Keratinocyte (primary cell): ENCODE measurements around the gene SYT11.

ENCODE experiments used
- EZH2 ChIP-seq: IDR thresholded peaks from one replicate; pipeline ENCODE4 v1.6.1; 2012; ENCODE audit warnings: inconsistent platforms, mild to moderate bottlenecking, low read length, moderate library complexity
- TF ChIP-seq, protein P1 (sequence below), 3 experiments: IDR thresholded peaks in 1 of 3; conservative IDR thresholded peaks in 1 of 3; optimal IDR thresholded peaks in 1 of 3; 2 replicates in 2 of 3; 3 replicates in 1 of 3; pipeline versions ENCODE3 to v1.5.1; 2011; ENCODE audit warnings: low read length in 3 of 3, mild to moderate bottlenecking in 3 of 3, moderate library complexity in 2 of 3, control low read depth in 1 of 3, inconsistent platforms in 1 of 3; ENCODE audit not compliant: insufficient read depth in 2 of 3; ENCODE audit errors: extremely low read depth in 1 of 3

- TF ChIP-seq, protein P1, sequence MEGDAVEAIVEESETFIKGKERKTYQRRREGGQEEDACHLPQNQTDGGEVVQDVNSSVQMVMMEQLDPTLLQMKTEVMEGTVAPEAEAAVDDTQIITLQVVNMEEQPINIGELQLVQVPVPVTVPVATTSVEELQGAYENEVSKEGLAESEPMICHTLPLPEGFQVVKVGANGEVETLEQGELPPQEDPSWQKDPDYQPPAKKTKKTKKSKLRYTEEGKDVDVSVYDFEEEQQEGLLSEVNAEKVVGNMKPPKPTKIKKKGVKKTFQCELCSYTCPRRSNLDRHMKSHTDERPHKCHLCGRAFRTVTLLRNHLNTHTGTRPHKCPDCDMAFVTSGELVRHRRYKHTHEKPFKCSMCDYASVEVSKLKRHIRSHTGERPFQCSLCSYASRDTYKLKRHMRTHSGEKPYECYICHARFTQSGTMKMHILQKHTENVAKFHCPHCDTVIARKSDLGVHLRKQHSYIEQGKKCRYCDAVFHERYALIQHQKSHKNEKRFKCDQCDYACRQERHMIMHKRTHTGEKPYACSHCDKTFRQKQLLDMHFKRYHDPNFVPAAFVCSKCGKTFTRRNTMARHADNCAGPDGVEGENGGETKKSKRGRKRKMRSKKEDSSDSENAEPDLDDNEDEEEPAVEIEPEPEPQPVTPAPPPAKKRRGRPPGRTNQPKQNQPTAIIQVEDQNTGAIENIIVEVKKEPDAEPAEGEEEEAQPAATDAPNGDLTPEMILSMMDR (optimal IDR thresholded peaks at IDR 0.05 in 1 of 3, IDR thresholded peaks at IDR 0.05 in 1 of 3, conservative IDR thresholded peaks at IDR 0.05 in 1 of 3; ENCODE audit: extremely low read depth in 1 of 3, insufficient read depth in 2 of 3, low read length in 3 of 3) = no peak
- no peak for TF ChIP-seq EZH2
Measured at GRCh38 chr1:155931332-155932038, 72.1 kb downstream of the SYT11 start.
